GM18508 (cell line): ENCODE measurements around the gene HDAC5.
"Not testable (repeated sequence)": the region's sequence is repeated elsewhere in the genome, so short reads cannot be mapped to it uniquely, and the experiment has no call there.

Source experiments
- ATAC-seq: cut with Tn5 transposase; IDR thresholded peaks from one replicate; pipeline ENCODE4 v1.9.1; 2021; ENCODE audit warnings: moderate number of reproducible peaks; ENCODE audit not compliant: insufficient read depth, unreplicated experiment

HDAC5 gene

DNA sequence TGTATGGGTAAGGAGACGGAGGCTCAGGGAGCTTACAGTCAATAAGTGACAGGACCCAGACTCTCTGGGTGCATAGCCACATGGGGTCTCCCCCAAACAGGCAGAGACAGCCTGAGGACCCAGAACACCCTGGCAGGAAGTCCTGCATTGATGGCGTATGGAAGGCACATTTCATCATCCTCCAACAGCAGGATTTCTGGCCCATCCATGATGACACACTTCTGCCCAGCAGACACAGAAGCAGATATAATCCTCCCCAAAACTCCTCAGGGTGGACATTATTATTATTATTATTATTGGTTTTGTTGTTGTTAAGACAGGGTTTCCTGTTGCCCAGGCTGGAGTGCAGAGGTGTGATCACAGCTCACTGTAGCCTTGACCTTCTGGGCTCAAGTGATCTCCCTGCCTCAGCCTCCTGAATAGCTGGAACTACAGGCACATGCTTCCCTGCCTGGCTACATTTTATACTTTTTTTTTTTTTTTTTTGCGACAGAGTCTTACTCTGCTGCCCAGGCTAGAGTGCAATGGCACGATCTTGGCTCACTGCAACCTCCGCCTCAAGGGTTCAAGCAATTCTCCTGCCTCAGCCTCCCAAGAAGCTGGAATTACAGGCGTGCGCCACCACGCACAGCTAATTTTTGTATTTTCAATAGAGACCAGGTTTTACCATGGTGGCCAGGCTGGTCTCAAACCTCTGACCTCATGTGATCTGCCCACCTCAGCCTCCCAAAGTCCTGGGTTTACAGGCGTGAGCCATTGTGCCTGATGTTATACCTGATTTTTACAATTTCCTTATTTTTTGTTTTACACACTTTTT, 11.5 kb upstream of the HDAC5 start:
- ATAC-seq = no peak

DNA sequence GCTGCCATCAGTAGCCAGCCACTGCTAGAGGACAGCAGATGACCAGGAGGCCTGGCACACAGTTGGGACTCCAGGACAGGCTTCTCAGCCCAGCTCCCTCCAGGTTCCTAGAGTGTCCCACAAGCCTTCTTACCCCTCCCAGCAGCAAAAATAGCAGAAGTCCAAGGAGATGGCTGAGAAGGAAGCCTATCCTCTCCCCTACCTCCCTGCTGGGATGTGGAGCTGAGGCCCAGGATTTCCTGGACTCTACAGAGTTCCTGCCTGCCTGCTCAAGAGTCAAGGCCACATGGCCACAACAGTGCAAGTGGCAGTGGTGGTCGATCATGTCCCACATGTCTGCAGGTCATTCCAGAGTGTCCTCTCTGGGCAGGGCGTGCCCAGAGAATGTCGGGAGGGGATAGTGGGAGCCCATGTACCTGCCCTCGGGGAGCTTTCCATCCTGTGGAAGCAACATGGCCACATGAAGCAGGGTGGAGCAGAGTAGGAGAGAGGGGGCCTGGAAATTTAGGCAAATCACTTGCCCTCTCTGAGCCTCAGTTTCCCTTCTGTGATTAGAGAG, 10.6 kb upstream of the HDAC5 start:
- no peak for ATAC-seq

DNA sequence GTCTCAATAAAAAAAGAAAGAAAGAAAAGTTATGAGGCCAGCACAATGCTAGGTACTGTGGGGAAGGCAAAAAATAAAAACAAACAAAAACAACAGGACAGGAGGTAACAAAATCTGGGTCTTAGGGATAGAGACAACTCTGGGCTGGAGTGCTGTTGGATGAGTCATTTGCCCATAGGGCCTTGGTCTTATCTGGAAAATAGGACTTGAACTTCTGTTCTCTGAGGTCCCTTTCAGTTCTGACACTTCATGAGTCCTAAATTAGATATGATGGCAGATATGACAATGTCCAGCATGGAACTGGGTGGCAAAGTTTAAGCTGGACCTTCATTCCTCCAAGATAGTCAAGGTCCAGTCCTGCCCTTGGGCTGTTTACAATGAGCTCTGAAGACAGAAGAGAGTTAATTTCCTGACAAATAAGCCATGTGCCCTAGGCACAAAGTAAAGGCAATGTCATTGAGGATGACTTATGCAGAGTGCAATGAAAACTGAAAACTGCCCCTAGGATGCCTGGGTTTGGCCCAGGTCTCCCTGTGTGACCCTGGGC, 8.9 kb upstream of the HDAC5 start:
- ATAC-seq = no peak

DNA sequence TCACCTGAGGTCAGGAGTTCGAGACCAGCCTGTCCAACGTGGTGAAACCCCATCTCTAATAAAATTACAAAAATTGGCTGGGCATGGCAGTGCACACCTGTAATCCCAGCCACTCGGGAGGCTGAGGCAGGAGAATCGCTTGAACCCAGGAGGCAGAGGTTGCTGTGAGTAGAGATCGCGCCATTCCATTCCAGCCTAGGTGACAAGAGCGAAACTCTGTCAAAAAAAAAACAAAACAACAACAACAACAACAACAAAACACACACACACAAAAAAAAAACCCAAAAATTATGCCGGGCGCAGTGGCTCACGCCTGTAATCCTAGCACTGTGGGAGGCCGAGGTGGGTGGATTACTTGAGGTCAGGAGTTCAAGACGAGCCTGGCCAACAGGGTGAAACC, 7.9 kb upstream of the HDAC5 start:
- ATAC-seq = not testable (repeated sequence)

DNA sequence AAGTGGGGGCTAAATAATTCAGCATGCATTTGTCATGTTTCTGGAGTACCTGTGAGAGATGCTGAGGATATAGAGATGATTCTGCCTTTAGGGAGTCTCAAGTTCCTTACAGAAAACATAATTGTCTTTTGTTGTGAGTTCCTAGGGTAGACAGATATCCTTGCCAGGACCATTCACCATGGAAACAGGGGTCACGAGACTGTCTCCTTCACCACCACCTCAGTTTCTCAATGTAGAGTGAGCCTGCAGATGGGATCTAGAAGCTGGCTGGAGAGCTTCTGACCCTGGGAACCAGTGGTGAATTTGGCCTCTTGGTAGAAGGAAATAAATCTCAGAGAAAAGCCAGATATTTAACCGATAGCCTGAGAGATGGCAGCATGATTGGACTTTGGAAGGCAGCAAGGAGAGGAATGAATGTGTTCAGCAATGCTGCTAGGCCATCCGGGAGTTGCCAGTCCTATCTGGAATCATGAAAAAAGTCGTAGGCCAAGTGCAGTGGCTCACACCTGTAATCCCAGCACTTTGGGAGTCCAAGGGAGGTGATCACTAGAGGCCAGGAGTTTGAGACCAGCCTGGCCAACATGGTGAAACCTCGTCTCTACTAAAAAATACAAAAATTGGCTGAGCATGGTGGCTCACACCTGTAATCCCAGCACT, 7.4 kb upstream of the HDAC5 start:
- no peak for ATAC-seq

DNA sequence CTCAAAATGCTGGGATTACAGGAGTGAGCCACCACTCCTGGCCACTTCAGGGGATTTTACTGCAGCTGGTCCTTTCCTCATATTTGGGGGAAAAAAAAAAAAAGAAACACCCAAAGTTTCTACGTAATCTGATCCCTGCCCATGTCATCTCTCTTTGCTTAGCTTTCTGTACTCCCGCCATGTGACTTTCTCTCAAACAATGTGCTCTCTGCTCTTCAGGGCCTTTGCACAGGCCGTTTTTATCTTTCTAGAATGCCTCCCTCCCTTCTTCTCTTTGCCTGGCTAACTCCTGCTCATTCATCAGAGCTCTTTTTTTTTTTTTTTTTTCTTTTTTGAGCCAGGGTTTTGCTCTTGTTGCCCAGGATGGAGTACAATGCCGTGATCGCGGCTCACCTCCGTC, 4.9 kb upstream of the HDAC5 start:
- no peak for ATAC-seq

DNA sequence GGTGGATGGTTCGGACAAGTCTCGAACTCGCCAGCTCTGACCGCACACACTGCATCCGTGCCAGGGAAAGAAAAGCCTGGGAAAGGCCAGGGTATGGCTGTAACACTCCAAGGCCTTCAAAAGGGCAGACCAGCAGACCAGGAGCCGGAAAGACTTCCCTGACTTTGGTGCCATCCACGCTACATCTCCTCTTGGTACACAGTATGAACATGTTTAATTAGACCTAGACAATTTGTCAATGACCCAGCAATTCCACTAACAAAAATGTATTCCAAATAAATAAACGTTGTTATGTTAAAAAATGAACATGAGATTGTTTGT, 637 bp upstream of the HDAC5 start:
- no peak for ATAC-seq

DNA sequence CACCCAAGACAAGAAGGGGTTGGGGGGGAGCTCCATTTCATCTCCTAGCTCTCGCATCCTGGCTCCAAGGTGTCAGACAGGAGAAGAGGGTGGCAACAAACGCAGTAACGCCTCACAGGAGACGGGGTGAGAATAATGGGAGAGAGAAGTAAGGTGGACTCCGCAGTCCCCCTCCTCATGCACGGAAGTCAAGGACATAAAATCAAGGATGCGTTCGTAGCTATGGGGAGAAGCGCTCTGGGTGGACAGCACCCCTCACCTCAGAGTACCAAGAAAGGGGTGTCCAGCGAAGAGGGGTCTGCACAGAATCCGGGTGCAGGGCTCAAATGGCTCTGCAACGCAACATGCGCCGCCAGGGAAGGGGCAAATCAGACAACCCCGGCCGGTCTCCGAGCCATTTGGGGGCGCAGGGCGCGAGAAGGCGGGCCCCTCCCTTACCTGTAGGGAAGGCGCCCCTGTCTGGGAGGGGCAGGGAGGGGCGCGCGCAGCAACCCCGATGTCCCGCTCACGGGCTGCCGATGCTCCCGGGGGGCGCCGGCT, 555 bp downstream of the HDAC5 start:
- no peak for ATAC-seq

DNA sequence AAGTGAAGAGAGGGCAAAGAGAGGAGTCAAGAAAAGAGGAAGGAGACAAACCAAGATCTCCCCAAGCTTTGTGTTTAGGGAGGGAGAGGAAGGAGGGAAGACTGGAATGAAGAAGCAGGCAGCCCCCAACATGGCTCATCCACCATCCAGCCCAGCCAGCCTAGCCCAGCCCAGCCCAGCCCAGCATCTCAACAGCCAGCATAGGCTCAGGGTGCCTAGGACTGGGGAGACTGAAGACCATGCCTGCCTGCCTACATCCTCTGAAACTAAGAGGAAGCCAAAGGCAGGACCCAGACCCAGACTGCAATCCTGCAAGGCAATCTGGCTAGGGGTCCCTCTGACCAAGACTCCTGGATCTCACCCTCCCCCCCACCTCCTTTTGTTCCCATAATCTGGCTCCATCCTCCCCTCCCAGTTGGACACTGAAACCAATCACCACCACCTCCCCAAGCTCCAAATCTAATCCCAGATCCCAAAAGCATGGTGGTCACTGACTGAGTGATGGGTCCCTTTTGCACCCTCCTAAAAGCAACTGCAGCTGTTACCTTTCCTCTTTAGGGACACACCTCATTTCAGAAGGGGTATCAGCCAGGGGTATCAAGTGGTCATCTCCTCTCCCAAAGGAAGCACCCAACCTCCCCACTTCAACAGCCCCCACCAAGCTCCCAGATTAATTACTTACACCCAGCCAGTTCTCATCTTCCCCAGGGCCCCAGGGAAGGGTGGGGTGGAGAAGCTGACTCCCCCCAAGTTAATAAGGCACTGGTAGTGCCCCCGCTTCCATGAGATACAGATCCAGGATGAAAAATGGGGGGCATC, 1.2 kb downstream of the HDAC5 start:
- ATAC-seq = no peak

DNA sequence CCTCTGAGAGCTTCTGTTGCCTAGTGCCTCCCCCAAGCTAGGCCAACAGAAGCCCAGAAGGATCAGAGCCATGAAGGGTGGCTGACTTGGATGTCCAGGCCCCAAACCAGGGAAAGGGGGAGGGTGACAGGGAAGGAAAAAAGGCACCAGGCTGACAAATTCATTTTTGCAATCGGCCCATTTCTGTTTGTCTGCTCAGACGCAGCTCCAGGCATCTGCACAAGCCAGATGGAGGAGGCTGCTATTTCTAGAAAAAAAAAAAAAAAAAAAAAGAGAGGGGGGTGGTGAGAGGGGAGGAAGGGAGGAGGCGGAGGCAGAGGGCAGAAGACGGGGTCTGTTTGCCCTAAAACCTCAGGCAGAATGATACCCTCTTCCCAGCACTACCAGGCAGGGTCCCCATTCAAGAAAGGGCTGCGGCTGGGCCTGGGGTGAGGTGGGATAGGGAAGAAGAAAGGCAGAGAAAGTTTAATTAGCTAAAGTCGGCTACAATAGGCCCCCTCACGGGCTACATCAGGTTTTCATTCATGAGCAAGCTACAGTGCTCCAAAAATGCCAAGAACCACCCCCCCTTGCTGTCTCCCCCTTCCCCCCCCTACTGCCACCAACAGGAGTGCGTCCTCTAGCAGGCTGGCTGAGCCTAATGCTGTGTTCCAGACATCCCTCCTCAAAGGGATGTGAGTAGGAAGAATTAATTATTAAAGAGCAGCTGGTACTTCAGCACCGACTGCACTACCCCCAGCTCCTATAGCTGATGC, 2.4 kb downstream of the HDAC5 start:
- ATAC-seq = no peak

DNA sequence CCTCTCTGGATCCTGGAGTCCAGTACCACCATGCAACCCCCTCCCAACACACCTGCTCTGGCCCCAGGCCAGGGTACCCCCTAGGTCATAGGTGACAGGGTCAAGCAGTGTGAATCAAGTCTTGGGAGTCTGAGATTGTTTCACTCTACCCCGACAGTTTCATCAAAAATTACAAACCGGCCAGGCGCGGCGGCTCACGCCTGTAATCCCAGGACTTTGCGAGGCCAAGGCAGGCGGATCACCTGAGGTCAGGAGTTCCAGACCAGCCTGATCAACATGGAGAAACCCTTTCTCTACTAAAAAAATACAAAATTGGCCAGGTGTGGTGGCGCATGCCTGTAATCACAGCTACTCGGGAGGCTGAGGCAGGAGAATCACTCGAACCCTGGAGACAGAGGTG, 3.2 kb downstream of the HDAC5 start:
- not testable (repeated sequence) for ATAC-seq

DNA sequence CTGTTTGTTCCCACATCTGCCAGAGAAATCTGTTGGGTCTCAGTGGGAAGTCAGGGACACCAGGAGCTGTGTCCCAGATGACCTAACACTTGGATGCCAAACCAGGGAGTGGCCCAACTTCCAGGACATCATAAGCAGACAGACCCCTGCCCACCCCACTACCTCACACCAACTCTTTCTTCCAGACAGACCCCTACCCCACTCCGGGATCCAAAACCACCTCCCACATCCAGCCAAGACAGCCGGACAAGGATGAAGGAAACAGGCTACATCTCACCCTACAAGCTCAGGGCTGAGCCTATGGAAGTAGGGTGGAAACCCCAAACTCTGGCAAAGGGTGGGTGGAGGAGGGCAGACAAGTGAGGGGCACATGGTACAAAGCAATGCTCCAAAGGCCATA, 3.6 kb downstream of the HDAC5 start:
- no peak for ATAC-seq

DNA sequence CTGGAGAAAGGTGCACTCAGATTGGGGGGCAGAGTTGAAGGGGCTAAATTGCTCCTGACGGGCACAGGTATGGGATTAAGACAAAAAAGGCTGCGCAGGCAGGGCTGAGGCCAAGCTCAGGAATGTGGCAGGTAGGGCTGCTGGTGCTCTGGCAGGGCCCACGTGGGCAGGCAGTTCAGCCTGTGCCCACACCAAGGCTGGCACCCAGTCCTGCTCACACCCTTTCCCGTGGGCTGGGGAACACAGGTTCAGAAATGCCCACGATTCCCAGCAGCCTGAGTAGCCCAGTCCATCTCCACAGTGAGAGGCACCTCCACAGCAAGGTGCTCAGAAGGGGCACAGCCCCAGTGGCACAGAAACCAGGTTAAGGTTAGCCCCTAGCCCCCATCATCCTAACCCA, 4.4 kb downstream of the HDAC5 start:
- no peak for ATAC-seq

DNA sequence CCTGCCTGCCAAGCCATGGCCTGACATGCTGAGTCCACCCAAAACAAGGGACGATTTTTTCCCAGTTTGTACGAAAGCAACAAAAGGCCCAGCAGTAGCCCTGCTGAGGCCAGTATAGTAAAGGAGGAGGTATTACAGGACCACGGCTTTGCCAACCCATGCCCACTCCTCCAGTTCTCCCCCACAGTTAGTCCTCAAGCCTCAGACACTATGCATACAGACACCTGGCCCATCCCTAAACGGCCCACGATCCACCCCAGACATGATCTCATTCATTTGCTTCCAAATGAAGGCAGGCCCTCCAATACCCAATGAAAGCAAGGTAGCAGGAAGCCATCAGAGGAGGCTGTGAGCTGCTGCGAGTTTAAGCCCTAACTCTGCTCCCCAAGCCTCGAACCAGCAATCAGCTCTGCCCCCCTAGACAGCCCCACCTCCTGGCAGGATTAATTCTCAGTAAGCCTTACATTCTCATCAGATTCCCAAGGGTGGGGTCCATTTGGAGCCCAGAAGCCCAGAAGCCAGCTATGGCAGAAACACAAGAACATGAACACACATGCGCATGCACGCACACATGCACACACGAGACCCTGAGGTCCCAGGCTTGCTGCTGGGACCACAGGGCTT, 4.9 kb downstream of the HDAC5 start:
- ATAC-seq = no peak

DNA sequence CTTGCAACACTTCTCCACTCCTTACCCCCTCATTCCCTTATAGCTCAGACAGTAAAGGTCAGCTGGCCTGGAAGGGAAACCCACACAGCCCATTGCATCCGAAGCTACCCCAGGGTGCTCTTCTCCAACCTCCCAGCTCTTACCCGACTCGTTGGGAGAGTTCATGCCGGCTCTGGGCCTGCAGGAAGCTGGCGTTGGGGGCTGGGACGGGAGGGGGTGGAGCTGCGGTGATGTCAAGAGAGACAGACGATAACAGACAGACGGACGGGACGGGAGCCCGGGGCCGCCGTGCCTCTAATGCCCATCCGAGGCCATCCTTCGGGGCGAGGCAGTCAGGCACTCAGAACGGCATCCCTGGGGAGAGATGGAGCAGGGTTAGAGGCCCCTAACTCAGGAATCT, 6.1 kb downstream of the HDAC5 start:
- ATAC-seq = no peak

DNA sequence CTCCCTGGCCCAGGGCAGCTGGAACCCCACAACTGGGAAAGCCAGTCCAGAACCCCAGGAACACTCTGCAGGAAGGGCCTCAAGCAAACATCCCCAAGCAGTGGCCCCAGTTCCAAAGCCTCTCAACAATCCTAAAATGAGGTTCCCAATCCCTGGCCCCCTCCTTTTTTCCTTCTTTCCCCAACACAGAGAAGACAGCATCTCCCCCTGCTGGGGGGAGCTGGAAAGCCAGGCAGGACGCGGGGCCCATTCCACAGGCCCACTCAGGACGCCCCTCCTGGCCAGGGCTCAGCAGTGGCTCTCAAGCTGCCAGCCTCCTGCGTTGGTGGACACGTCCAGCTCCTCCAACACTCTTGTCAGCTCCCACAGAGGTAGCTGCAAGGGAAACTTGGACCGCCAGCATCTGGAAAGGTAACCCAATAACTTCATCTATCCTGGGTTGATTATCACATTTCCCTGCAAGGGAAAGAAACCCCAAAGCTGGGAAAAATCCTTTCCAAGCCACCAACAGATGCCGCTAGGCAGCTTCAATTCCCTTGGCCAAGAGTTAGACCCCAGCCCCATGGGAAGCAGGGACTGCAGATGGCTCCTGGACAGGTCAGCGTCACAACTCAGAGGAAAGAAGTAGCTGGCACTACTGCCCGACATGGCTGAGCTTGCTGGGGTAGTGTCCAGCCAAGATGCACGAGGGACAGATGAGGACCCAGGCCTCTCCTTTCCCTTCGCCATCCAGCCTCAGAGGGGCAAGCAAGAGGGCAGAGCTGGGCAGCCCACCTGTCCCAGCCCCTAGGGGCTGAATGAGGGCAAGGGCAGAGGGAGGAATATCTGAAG, 7.6 kb downstream of the HDAC5 start:
- no peak for ATAC-seq

DNA sequence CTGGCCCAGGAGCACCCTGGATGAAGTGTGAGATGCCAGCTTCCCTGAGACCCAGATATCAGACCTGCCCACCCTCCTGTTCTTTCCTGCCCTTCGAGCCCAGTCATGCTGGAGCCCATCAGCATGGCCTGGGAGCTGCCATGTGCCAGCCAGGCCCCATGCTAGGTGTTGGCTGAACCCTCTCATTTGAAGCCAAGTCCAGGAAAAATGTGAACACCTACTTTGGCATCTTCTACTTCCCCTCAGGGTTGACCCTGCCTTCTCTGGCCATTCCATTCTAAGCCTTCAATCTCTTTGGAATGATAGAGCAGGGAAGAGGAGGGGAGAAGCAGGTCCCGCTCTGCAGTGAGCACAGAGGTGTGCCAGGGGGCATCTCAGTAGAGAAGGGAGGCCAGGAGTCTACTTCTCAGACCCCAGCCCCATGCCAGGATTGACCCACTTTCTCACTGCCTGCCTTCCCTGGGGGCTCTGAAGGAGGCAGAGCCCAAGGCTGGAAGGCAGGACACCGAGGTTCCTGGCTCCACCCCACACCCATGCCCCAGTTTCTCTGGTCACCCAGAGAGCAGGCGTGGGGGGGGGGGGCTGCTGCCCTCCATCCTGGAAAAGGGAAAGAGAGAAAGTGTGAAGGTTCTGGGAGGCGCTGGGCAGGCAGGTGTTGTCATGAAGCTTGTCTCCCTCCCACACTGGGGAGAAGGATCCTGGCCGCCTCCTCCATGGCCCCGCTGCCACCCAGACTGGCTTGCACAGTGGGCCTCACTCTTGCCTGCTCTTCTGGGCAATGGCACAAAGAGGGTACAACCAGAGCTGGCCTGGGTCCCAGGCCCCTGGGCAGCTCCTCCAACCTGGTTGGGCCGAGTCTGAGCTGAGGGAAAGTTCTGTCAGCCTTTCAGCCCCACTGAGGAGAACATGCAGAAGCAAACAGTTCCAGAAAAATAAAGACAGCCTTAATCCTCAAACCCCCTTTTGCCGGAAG, 9.3 kb downstream of the HDAC5 start:
- no peak for ATAC-seq
